PC-3 (cell line): ENCODE data around the gene IGHMBP2. TPM values are rescaled to one million over a fixed set of nuclear protein-coding genes. Genes with fewer than 3 reads are reported as not detected.

Experiments
- ATAC-seq: fragments of 200-7000 bp; cut with Tn5 transposase; 2 replicates; pipeline ENCODE4 v1.9.1; 2020; ENCODE audit warnings: mild to moderate bottlenecking, moderate library complexity
- BruUV-seq: library from RNA; stranded (reverse); fragments of 400-500 nt; replicated peaks from 2 replicates; lab custom pipeline; 2021; lab: Mats Ljungman, UMichigan
- CTCF ChIA-PET: fragments of 300-600 bp; sonication (Branson Sonifier 250); formaldehyde crosslinking; loops from one replicate; lab custom pipeline; 2022; ENCODE audit warnings: antibody characterized with exemption; lab: Charles Lee
- POLR2A ChIA-PET: fragments of 300-600 bp; sonication (Branson Sonifier 250); formaldehyde crosslinking; loops from one replicate; lab custom pipeline; 2022; ENCODE audit warnings: antibody characterized with exemption; ENCODE audit not compliant: unreplicated experiment; lab: Charles Lee
- DNase-seq: peaks from one replicate; pipeline ENCODE4 v3.0.0-alpha.2; 2015
- H2AFZ ChIP-seq: fragments of 300-600 bp; sonication (generic); 2 replicates; pipeline ENCODE4 v1.6.0; 2016; ENCODE audit warnings: antibody characterized with exemption, low read length
- H3F3A ChIP-seq: fragments of 300-600 bp; sonication (generic); one replicate; pipeline ENCODE4 v1.6.0; 2017; ENCODE audit warnings: antibody characterized with exemption, low read length, control low read depth, mild to moderate bottlenecking; ENCODE audit not compliant: unreplicated experiment
- H3K27ac ChIP-seq: fragments of 300-600 bp; sonication (generic); 2 replicates; pipeline ENCODE4 v1.5.1; 2016; ENCODE audit warnings: mild to moderate bottlenecking, low read length
- H3K27me3 ChIP-seq: fragments of 300-600 bp; sonication (generic); 2 replicates; pipeline ENCODE4 v1.6.1; 2016; ENCODE audit warnings: low read length, mixed read lengths
- H3K36me3 ChIP-seq: fragments of 300-600 bp; sonication (generic); 2 replicates; pipeline ENCODE4 v1.6.1; 2016; ENCODE audit warnings: low read depth, mixed run types, low read length, mixed read lengths
- H3K4me1 ChIP-seq: fragments of 300-600 bp; sonication (generic); 2 replicates; pipeline ENCODE4 v1.5.1; 2016; ENCODE audit warnings: low read length; ENCODE audit not compliant: insufficient read depth
- H3K4me2 ChIP-seq: fragments of 300-600 bp; sonication (generic); 2 replicates; pipeline ENCODE4 v1.6.0; 2016; ENCODE audit warnings: low read length
- H3K4me3 ChIP-seq: fragments of 300-600 bp; sonication (generic); 2 replicates; pipeline ENCODE4 v1.5.1; 2016; ENCODE audit warnings: mild to moderate bottlenecking, low read length, mixed read lengths
- H3K79me2 ChIP-seq: fragments of 300-600 bp; sonication (generic); 2 replicates; pipeline ENCODE4 v1.6.1; 2017; ENCODE audit warnings: low read length, mixed read lengths
- H3K9ac ChIP-seq: fragments of 300-600 bp; sonication (generic); 2 replicates; pipeline ENCODE4 v1.6.0; 2016; ENCODE audit warnings: mild to moderate bottlenecking, low read length
- H3K9me2 ChIP-seq: fragments of 300-600 bp; sonication (generic); replicated peaks from 2 replicates; pipeline ENCODE4 v1.6.1; 2016; ENCODE audit warnings: mixed run types, low read length, mixed read lengths
- H3K9me3 ChIP-seq: fragments of 300-600 bp; sonication (generic); 2 replicates; pipeline ENCODE4 v1.6.1; 2016; ENCODE audit warnings: low read length, mixed read lengths
- H4K20me1 ChIP-seq: fragments of 300-600 bp; sonication (generic); 2 replicates; pipeline ENCODE4 v1.6.1; 2016; ENCODE audit warnings: low read length, mixed read lengths
- EZH2 ChIP-seq: fragments of 300-600 bp; sonication (generic); IDR thresholded peaks from one replicate; pipeline ENCODE4 v1.6.1; 2017; ENCODE audit warnings: antibody characterized with exemption, mild to moderate bottlenecking, low read length; ENCODE audit not compliant: unreplicated experiment
- EZH2phosphoT487 ChIP-seq: fragments of 300-600 bp; sonication (generic); IDR thresholded peaks from 2 replicates; pipeline ENCODE4 v1.6.1; 2018; ENCODE audit warnings: mild to moderate bottlenecking, antibody characterized with exemption, low read length, borderline replicate concordance
- intact Hi-C: fragments of 100-400 bp; cut with micrococcal nuclease; formaldehyde crosslinking; loops from 2 replicates; pipeline ENCODE4 v1.9.0; 2023
- total RNA-seq: library from RNA; depleted of rRNA; stranded (reverse); fragments of >200 nt; gene quantifications from 2 replicates; pipeline ENCODE4 v1.2.3, GENCODE V29; 2014
- TF ChIP-seq, protein P1 (sequence below): fragments of 300-600 bp; sonication (generic); conservative IDR thresholded peaks from 2 replicates; pipeline ENCODE4 v1.5.1; 2017; ENCODE audit warnings: antibody characterized with exemption, low read depth, mild to moderate bottlenecking, low read length

IGHMBP2 gene
- total RNA-seq, 1 experiment from 2014 or later: 20.5 TPM

DNA sequence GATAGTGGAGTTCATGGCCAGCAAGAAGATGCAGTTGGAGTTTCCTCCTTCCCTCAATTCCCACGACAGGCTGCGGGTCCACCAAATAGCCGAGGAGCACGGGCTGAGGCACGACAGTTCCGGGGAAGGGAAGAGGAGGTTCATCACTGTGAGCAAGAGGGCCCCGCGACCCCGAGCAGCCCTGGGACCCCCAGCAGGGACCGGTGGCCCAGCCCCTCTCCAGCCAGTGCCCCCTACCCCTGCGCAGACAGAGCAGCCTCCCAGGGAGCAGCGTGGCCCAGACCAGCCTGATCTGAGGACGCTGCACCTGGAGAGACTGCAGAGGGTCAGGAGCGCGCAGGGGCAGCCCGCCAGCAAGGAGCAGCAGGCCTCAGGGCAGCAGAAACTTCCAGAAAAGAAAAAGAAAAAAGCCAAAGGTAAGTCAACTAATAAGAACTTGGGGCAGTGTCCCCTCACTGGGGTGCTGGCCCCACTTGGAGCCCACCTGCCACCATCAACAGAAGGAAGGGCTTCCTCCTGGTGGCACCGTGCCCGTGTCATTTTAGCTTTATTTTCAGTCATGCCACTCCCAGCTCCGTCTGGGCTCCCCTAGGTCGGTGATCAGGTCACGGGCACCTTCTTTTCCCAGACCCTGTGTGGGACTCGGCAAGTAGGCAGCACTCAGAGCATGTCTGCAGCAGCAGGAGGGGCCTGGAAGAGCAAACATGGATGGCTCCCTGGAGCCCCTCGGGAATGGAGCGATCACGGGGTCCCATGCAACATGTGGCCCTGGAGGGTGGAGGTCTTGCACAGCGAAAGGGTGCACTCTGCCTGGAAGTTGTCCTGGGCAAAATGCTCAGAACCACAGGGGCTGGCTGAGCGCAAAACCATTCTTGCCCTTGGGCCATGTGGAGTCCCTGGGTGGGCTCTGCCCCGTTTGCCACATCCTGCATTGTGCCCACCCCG lies 33.3 kb downstream of the IGHMBP2 start:
- POLR2A ChIA-PET: no interaction called here
- H3F3A ChIP-seq: no peaks in the 10 kb centered on the region
- H3K9ac ChIP-seq: no peak overlapping the region
- no peak overlapping the region for H3K4me2 ChIP-seq
- CTCF ChIA-PET: no interaction called here
- no peaks in the 10 kb centered on the region for H3K9me2 ChIP-seq
- no peaks in the 10 kb centered on the region for H3K9me3 ChIP-seq
- H3K27me3 ChIP-seq: no peaks in the 10 kb centered on the region
- peaks cover 34% of the 10 kb centered on the region; the same call in 1 of the 2 replicates for H3K36me3 ChIP-seq
- no peaks in the 10 kb centered on the region for H4K20me1 ChIP-seq
- ATAC-seq (no peak), DNase-seq (no peak)
- H2AFZ ChIP-seq: no peak overlapping the region
- no peak for TF ChIP-seq EZH2phosphoT487
- no peak for TF ChIP-seq EZH2
- TF ChIP-seq, protein P1, sequence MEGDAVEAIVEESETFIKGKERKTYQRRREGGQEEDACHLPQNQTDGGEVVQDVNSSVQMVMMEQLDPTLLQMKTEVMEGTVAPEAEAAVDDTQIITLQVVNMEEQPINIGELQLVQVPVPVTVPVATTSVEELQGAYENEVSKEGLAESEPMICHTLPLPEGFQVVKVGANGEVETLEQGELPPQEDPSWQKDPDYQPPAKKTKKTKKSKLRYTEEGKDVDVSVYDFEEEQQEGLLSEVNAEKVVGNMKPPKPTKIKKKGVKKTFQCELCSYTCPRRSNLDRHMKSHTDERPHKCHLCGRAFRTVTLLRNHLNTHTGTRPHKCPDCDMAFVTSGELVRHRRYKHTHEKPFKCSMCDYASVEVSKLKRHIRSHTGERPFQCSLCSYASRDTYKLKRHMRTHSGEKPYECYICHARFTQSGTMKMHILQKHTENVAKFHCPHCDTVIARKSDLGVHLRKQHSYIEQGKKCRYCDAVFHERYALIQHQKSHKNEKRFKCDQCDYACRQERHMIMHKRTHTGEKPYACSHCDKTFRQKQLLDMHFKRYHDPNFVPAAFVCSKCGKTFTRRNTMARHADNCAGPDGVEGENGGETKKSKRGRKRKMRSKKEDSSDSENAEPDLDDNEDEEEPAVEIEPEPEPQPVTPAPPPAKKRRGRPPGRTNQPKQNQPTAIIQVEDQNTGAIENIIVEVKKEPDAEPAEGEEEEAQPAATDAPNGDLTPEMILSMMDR: no peak
- intact Hi-C loops: no loop called here
- no TSS peak for BruUV-seq
- no peaks in the 10 kb centered on the region for H3K4me1 ChIP-seq
- H3K27ac ChIP-seq: no peak overlapping the region
- no peak overlapping the region for H3K4me3 ChIP-seq
- H3K79me2 ChIP-seq: no peaks in the 10 kb centered on the region

DNA sequence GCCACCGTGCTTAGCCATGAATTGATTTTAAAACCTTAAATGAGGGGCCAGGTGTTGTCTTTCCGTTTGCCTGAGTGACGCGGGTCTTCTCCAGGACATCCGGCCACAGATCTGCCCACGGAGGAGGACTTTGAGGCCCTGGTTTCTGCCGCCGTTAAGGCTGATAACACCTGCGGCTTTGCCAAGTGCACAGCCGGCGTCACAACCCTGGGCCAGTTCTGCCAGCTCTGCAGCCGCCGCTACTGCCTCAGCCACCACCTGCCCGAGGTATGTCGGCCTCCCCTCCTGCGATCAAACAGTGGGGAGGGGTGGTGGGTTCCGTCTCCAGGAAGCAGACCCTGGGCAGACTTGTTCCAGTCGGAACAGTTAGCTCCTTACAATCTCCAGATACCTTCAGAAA lies 34.4 kb downstream of the IGHMBP2 start:
- Histone ChIP-seq H3K36me3 (peaks cover 34% of the 10 kb centered on the region; the same call in 1 of the 2 replicates), H3K79me2 (no peaks in the 10 kb centered on the region), H4K20me1 (no peaks in the 10 kb centered on the region), H3K9ac (no peak overlapping the region), H3K9me2 (no peaks in the 10 kb centered on the region), H3F3A (no peaks in the 10 kb centered on the region), H3K27ac (no peak overlapping the region), H3K9me3 (no peaks in the 10 kb centered on the region), H3K27me3 (no peaks in the 10 kb centered on the region), H3K4me2 (no peak overlapping the region), H3K4me3 (no peak overlapping the region), H2AFZ (no peak overlapping the region), H3K4me1 (no peaks in the 10 kb centered on the region)
- TF ChIP-seq EZH2phosphoT487: no peak
- no peak for TF ChIP-seq EZH2
- TF ChIP-seq, protein P1: no peak
- DNase-seq (no peak), ATAC-seq (no peak)
- ChIA-PET POLR2A (no interaction called here), CTCF (no interaction called here)
- BruUV-seq: no TSS peak
- intact Hi-C loops: no loop called here
